Lower leg skin (tissue), 4 donors: Measurements from ENCODE around the gene WNT2B. TPM values are rescaled to one million over a fixed set of nuclear protein-coding genes. Genes with fewer than 3 reads are reported as not detected.

Source experiments
- DNase-seq, 2 donors: peaks; one replicate each; pipeline ENCODE4 v3.0.0-alpha.2; 2019; ENCODE audit warnings: low spot score in 2 of 2
- H3K4me3 ChIP-seq: fragments of 200-600 bp; sonication (generic); 2 replicates; pipeline ENCODE4 v1.5.1; 2017; ENCODE audit warnings: mild to moderate bottlenecking, low read depth; ENCODE audit not compliant: poor library complexity, severe bottlenecking
- POLR2A ChIP-seq, 2 donors: fragments of 450-650 bp; IDR thresholded peaks; one replicate each; pipeline ENCODE4 v1.6.1; 2016 to 2017; ENCODE audit warnings: antibody characterized with exemption in 2 of 2, mild to moderate bottlenecking in 1 of 2, moderate library complexity in 1 of 2
- WGBS, 2 donors: methylation state at CpG; one replicate each; pipeline ENCODE4 v1.1.5; 2018; 5-methylcytosine and 5-hydroxymethylcytosine counted together
- intact Hi-C: fragments of 100-400 bp; cut with DNase I; formaldehyde crosslinking; loops from one replicate; pipeline ENCODE4 v1.15.0; 2023; ENCODE audit warnings: low total_unique reads
- microRNA-seq, 2 donors: library from miRNA; unstranded; fragments of <30 nt; microRNA quantifications; one replicate each; pipeline ENCODE4, GENCODE V29; 2016; ENCODE audit warnings: borderline replicate concordance in 2 of 2, borderline number of aligned reads in 1 of 2
- total RNA-seq, 4 donors: library from RNA; depleted of rRNA; stranded (reverse); fragments of >200 nt; gene quantifications; one replicate each; pipeline ENCODE4 v1.1.0, GENCODE V29; 2016
- TF ChIP-seq, protein P1 (sequence below), 3 donors: fragments of 450-650 bp; IDR thresholded peaks; one replicate each; pipeline ENCODE4 v1.5.1; 2016; ENCODE audit warnings: antibody characterized with exemption in 3 of 3, mild to moderate bottlenecking in 3 of 3, moderate library complexity in 2 of 3

WNT2B gene
- total RNA-seq, 4 donors from 2014 or later: 20.2 to 37.7 (median 23.4) TPM

DNA sequence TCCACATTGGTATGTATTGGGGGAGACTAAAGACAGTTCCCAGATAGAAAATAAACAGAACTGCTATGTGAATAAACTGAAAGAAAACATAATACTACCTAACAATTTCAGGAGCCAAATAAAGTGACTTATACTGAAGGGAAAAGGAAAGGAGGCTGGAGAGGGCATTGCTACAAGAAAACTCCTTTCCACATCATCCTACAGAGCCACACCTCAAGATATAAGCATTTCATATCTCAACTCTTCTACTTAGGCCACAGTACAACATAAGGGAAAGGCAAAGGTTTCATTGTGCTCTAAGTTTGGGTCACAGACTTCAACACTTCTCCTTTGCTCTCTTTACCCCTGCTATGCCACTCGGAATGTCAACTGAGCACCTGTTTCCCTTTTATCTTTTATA is 55.3 kb downstream of the WNT2B start:
- 93 to 97% methylated on average over 1 of the region's 1 CpG for WGBS, 2 donors
- TF ChIP-seq POLR2A (IDR thresholded peaks at IDR 0.05): no peak
- TF ChIP-seq, protein P1, sequence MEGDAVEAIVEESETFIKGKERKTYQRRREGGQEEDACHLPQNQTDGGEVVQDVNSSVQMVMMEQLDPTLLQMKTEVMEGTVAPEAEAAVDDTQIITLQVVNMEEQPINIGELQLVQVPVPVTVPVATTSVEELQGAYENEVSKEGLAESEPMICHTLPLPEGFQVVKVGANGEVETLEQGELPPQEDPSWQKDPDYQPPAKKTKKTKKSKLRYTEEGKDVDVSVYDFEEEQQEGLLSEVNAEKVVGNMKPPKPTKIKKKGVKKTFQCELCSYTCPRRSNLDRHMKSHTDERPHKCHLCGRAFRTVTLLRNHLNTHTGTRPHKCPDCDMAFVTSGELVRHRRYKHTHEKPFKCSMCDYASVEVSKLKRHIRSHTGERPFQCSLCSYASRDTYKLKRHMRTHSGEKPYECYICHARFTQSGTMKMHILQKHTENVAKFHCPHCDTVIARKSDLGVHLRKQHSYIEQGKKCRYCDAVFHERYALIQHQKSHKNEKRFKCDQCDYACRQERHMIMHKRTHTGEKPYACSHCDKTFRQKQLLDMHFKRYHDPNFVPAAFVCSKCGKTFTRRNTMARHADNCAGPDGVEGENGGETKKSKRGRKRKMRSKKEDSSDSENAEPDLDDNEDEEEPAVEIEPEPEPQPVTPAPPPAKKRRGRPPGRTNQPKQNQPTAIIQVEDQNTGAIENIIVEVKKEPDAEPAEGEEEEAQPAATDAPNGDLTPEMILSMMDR (IDR thresholded peaks at IDR 0.05): no peak
- no peak for DNase-seq
- intact Hi-C loops: no loop called here
- no peak overlapping the region for H3K4me3 ChIP-seq

DNA sequence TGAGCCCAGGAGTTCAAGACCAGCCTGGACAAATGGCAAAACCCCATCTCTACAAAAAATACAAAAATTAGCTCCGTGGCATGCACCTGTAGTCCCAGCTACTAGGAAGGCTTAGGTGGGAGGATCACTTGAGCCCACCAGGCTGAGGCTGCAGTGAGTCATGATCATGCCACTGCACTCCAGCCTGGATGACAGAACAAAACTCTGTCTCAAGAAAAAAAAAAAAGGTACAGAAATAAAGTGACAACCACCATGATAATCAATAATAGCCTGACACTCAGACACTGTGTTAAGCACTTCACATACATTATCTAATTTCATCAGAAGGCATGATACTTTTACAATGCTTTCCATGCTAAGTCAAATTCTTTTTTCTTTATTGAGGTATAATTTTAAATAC is 57.0 kb downstream of the WNT2B start:
- WGBS, 2 donors: 79 to 88% methylated on average over 1 of the region's 1 CpG

DNA sequence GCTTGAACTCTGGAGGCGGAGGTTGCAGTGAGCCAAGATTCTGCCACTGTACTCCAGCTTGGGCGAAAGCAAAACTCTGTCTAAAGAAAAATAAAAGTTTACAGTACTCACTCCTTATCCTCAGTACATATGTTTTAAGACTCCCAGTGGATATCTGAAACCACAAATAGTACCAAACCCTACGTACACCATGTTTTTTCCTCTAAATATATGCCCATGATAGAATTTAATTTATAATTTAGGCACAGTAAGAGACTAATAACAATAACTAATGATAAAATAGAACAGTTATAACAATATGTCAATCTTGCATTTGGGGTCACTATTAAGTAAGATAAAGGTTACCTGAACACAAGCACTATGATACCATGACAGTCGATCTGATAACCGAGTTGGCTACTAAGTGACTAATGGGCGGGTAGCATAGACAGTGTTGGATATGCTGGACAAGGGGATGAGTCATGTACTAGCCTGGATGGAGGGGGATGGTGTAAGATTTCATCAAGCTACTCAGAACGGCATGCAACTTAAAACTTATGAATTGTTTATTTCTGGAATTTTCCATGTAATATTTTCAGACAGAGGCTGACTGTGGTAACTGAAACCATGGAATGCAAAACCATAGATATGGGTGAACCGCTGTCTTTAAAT is 66.5 kb downstream of the WNT2B start:
- no peak overlapping the region for H3K4me3 ChIP-seq
- intact Hi-C loops: no loop called here
- no peak for DNase-seq
- WGBS, 2 donors: 91 to 95% methylated on average over 8 of the region's 8 CpGs
- no peak for TF ChIP-seq POLR2A (IDR thresholded peaks at IDR 0.05)
- TF ChIP-seq, protein P1 (IDR thresholded peaks at IDR 0.05): no peak

More for the DNA sequence above, 57.0 kb downstream of the WNT2B start:
- no peak for DNase-seq
- TF ChIP-seq POLR2A (IDR thresholded peaks at IDR 0.05): no peak
- TF ChIP-seq, protein P1 (IDR thresholded peaks at IDR 0.05): no peak
- H3K4me3 ChIP-seq: no peak overlapping the region
- intact Hi-C loops: no loop called here

DNA sequence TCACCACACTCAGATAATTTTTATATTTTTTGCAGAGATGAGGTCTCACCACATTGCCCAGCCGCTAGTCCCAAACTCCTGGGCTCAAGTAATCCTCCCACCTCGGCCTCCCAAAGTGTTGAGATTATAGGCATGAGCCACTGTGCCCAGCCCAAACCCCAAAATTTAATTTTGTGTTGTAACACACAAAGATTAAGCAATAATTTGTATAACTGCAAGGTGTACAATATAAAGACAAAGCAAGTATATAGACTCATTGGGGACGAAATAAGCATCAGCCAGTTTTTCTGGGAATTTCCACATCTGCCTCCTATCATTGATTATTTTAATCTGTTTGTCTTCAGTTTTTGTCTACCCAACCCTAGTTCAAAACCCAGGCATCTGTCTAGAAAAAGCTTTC is 67.5 kb downstream of the WNT2B start:
- intact Hi-C loops: loop anchor here (2.0 kb wide), 1 partner anchor 33 kb away; no protein-coding TSS in a partner anchor

More for the DNA sequence above, 67.5 kb downstream of the WNT2B start:
- no peak for TF ChIP-seq POLR2A (IDR thresholded peaks at IDR 0.05)
- TF ChIP-seq, protein P1 (IDR thresholded peaks at IDR 0.05): no peak
- WGBS, 2 donors: 95% methylated on average over 3 of the region's 3 CpGs
- DNase-seq: no peak
- no peak overlapping the region for H3K4me3 ChIP-seq

Small RNA genes within 50 kb of the gene (microRNA-seq; reads per million reads assigned to microRNA genes)
- gene MIR4256: 0 reads per million in 2 donors

Other genes with a start within 250 kb of the WNT2B start
- 10 to 100 TPM; 53.5 to 66.6 (median 59.6) TPM for gene CTTNBP2NL, start 112.8 kb upstream of the WNT2B start, total RNA-seq
- gene ST7L, start 110.2 kb downstream of the WNT2B start, total RNA-seq: 10 to 100 TPM; 13.8 to 25.2 (median 24.4) TPM
- gene CAPZA1, start 110.9 kb downstream of the WNT2B start, total RNA-seq: 100 to 1,000 TPM; 110 to 170 (median 144) TPM
- 100 to 1,000 TPM in 1 of 4 donors, 10 to 100 TPM in 3; 46.2 to 105 (median 56.8) TPM for gene MOV10, start 165.7 kb downstream of the WNT2B start, total RNA-seq
- gene RHOC, start 198.2 kb downstream of the WNT2B start, total RNA-seq: 100 to 1,000 TPM; 133 to 214 (median 184) TPM
- 10 to 100 TPM; 11.9 to 16.5 (median 13.9) TPM for gene PPM1J, start 206.4 kb downstream of the WNT2B start, total RNA-seq